GM18508 (cell line): ENCODE data around the gene RARB.

Source experiments
- ATAC-seq: cut with Tn5 transposase; IDR thresholded peaks from one replicate; pipeline ENCODE4 v1.9.1; 2021; ENCODE audit warnings: moderate number of reproducible peaks; ENCODE audit not compliant: insufficient read depth, unreplicated experiment

RARB gene

GRCh38 chr3:25420885-25421284, 7.2 kb upstream of the RARB start:
- no peak for ATAC-seq

GRCh38 chr3:25421747-25422146, 6.3 kb upstream of the RARB start:
- ATAC-seq, result no peak

DNA sequence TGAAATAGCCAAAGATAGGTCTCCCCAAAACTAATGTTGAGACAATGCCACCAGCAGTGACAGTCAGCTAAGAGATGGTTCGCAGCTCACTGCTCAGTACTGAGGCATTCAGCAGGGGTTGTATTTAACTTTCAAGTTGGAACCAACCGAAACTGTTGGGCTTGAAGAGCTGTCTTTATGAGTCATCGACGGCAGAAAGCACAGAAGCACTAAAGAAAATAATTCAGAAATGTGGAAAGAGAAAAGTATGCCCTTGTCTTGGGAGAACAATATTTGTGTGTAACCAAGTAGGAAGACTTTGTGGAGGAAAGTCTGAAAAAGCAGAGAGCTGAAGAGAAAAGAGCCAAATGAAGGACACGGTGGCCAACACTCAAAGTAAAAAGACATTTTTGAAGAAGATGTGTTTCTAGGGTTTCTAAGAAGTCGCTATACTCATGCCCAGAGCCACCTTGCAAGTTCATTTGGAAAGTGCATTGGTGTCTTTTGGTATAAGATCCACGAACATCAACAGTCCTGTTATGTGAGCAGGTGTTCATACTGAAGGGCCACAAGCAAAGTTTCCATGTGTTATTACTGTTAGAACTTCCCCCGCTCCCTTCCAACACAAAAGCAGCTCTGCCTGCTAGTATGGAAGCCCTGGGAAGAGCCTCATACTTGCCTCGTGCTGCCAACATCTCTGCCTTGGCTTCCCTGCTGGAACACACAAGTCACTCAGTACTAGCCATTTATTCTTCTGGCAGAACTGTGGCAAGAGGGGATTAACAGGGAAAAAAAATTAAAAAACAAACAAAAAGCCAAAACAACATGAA, 4.1 kb upstream of the RARB start:
- no peak for ATAC-seq

DNA sequence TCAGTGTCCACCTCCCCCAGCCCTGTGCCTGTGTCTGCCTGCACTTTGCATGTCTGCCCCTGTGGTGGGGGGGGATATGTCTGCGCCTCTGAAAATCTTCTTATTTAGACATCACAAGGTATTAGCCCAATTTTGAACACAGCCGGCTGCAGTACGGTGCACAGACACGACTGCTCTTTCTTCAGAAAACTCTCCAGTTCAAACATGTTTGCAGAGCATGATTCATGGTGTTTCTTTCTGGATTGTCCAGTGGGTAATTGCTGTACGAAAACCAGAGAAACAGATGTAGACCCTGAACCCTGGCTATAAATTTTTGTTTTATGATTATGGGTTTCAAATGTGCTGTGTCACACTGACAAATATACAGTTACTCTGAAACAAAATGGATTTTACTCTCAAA, 3.4 kb upstream of the RARB start:
- ATAC-seq, result no peak

DNA sequence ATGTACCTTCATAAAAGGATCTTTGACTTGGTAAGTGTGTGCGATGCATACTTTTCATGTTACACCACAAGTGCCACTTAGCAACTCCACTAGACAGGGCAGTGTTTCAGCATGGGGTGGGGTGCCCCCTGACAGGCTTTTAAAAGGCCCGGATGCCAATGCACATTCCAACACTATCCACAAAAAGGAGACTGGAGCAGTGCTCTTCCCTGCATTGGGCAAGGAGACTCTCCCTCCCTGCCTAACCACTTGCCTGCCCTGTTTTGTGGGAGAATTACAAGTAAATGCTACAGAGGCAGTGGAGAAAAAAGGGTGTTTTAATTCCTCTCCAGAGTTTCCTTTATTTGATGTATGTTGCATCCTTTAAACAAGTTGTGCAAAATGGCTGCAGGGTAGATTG, 1.7 kb upstream of the RARB start:
- ATAC-seq, result no peak

DNA sequence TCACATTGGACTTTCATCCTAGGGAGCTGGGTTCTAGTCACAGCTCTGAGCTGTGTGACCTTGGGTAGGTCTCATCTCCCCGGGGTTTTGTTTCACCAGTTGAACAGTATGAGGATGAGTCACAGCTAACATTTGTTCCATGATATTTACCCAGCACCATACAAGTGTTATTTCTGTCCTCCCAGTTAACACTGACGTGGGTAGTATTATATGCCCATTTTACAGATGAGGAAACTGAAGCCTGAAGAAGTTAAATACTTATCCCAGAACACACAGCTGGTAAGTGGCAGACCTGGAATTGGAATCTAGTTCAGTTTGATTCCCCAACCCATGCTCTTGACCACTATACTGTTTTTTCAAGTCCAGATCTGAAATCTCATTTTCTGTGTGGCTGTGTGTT, 908 bp upstream of the RARB start:
- no peak for ATAC-seq

DNA sequence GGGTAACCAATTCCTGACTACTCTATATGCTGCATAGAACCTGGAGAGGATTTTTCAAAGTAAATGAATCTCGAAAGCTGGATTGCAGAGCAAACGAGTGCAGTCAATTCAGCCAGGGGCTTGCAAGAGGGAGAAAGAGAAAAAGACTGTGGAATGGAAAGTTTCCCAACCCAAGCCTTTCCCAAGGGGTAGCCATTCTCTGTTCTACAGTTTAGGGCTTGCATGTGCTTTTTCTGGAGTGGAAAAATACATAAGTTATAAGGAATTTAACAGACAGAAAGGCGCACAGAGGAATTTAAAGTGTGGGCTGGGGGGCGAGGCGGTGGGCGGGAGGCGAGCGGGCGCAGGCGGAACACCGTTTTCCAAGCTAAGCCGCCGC, 511 bp upstream of the RARB start:
- no peak for ATAC-seq

DNA sequence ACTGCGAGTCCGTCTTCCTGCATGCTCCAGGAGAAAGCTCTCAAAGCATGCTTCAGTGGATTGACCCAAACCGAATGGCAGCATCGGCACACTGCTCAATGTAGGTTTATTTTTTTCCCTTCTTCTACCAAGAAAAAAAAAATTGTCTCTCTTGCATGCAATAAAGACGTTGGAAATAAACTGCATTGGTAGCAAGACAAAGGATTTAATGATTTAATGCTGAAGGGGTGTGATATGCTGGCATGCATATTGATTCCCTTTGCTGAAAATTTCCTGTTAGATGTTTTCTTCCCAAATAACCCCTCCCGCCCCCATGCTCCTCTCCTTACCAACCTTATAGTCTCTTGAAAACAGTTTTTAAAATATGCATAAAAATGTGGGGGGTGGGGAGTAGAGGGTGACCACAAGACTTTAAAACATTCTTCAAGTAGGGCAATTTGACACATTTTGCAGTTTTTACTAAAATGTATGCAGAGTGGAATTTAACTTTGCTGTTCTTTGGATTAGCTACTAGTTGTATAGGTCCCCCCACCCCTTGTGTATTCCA, 799 bp downstream of the RARB start:
- ATAC-seq, result no peak

- no peak for ATAC-seq
Observed at GRCh38 chr3:25429361-25430286, 1.6 kb downstream of the RARB start.

DNA sequence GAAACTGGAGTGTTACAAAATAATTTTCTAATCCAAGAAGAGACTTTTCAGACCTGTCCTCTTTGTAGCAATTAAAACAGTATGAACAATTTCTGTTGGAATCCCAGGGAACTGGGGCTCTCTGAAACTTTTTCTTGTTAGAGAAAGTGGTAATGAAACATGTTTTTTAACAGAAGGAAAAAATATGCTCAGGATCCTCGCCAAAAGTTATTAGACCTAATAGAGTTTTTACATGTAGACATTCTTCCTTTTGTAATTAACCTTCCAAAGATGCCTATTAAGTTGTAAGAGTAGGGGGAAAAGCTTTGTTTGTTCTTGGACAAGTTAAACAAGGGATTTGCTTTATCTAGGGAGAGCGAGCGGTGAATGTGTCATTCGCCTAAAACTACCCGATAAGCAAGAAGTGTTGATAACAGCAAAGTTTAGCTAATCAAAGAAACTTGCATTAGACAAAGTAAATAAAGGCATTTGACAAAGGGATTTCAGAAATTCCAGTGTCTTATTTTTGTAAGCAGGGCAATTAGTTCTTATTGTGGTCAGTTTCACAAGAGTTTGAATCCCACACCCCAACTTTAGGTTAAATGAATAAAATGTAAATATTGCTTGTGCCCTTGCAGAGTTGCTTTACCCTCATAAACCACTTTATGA, 2.3 kb downstream of the RARB start:
- ATAC-seq, result no peak

GRCh38 chr3:25430935-25431770, 3.1 kb downstream of the RARB start:
- no peak for ATAC-seq

DNA sequence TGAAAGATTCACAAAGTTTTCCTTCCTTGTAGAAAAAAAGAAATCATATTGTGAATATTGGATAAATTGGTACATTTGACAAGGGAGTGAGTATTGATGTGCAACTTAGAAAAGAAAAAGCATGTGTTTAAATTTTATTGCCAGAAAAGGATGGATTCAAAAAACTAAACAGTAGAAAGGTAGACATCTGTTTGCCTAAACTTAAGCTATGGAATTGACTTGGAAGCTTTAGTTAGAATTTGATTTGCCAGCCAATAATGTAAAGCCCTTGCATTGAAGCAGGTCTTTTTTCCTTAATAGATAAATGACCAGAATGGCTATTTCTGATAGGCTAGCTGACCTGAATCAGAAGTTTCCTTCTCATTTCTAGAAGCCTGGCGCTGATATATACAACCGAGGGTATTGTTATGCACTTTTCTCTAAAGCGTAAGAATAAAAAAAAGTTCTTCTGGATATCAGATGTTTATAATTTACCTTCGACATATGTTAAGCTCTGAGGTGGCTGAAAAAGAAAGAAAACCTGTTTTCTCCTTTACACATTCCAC, 4.2 kb downstream of the RARB start:
- no peak for ATAC-seq

- ATAC-seq, result no peak
Observed at GRCh38 chr3:25433106-25433505, 5.0 kb downstream of the RARB start.

GRCh38 chr3:25433868-25434267, 5.8 kb downstream of the RARB start:
- ATAC-seq, result no peak

DNA sequence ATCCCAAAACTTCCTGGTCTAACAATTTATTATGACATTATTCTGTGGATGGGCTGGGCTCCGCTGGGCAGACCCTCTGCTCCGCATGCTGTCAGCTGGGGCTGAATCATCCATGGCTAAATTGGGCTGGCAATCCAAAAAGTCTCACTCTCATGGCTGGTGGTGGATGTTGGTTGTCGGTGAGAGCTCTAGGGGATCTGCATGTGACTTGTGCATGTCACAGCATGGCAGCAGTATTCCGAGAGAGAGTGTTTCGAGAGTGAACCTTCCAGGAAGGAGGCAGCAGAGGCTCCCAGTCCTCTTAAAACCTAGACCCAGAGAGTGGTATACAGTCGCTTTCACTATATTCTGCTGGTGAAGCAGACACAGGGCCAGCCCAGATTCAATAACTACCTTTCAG, 9.9 kb downstream of the RARB start:
- no peak for ATAC-seq

DNA sequence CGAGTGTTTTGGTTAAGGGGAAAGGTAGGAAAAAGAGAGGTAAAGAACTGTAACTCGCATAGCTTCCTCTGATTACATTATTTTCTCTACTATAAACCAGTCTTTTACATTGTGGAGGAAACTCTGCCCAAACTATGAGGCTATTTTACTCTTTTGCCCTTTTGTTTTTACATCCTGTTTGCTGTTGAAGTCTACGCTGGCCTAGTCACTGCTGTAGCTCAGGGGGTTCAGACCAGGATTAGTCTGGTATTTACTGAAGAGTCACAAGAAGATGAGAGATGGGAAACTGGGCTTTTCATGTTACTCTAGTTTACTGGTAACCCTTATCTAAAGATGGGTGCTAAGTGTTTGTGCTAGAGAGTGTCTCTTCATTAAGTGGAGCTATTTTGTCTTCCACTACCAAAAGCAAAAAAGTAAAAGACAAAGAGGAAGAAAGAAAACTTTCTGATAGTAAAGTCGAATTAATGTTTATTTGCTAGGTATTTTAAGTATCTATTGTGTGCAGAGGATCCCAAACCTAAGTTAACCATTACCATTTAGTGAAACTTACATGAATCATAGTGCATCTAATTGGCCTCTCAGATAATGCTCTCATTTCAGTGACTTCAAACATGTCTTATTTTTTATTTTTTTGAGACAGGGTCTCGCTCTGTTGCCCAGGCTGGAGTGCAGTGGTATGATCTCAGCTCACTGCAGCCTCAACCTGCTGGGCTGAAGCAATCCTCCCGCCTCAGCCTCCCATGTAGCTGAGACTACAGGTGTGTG, 10.9 kb downstream of the RARB start:
- ATAC-seq, result no peak

DNA sequence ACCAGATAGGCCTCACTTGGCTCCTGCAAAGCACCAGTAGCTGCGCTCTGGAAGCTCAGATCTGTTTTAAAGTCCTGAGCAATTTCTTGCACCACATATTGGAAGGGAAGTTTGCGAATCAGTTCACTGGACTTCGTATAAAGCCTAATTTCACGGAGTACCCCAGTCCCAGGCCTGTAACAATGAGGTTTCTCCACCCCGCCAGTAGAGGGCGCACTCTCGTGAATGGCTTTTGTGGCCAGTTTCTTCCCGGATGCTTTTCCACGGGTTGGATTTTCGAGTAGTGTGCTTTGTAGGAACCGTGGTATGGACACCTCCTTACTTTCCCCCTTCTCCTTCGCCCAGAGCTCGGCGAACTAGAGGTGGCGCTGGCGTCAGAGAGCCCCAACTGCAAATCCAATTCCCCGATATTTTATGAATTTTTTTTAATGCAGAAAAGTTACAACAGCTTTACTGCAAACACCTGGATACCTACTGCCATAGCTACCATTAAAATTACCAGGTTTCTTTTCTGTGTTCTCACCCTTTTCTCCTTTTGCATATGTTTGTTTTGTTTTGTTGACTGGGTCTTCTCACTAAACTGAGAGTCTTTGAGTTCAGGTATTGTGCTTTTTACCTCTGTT, 13.3 kb downstream of the RARB start:
- no peak for ATAC-seq

GRCh38 chr3:25442486-25442885, 14.4 kb downstream of the RARB start:
- ATAC-seq, result no peak
